ENCODE results near the gene RUVBL1. TPM values are rescaled to one million over a fixed set of nuclear protein-coding genes. Genes with fewer than 3 reads are reported as not detected.

Gene RUVBL1
- total and polyA plus RNA-seq, 4 donors: 13.3 to 23.1 (median 13.9) TPM

GRCh38 chr3:128073807-128074206 lies 49.8 kb downstream of the RUVBL1 start:
- no peaks in the 10 kb centered on the region for H3K9me3 ChIP-seq (ENCODE audit: control insufficient read depth in 4 of 4, low read length in 3 of 4)
- no peak overlapping the region for H3K9ac ChIP-seq (ENCODE audit: low read depth in 1 of 2, low read length in 2 of 2)
- TF ChIP-seq MAX (IDR thresholded peaks at IDR 0.05) (no peak), JUND (IDR thresholded peaks at IDR 0.05) (no peak), ATF3 (IDR thresholded peaks at IDR 0.05) (no peak), EGR1 (IDR thresholded peaks at IDR 0.05; ENCODE audit: low read depth in 2 of 2) (no peak), YY1 (IDR thresholded peaks at IDR 0.05) (no peak)
- no peak overlapping the region for H3K27ac ChIP-seq (ENCODE audit: low read depth in 1 of 2, low read length in 2 of 2)
- H3K36me3 ChIP-seq (ENCODE audit: control insufficient read depth in 4 of 4, insufficient read depth in 3 of 4, low read depth in 1 of 4, low read length in 3 of 4): peaks cover 13 to 29% (median 19%) of the 10 kb centered on the region in 4 donors
- WGBS: 86% methylated on average over 2 of the region's 2 CpGs
- H3K4me3 ChIP-seq (ENCODE audit: low read depth in 1 of 3, low read length in 3 of 3): no peak overlapping the region
- H3K4me1 ChIP-seq (ENCODE audit: control insufficient read depth in 4 of 4, insufficient read depth in 4 of 4, low read length in 3 of 4): peaks cover 11 to 80% (median 60%) of the 10 kb centered on the region in 4 donors
- no peaks in the 10 kb centered on the region for H3K27me3 ChIP-seq (ENCODE audit: control insufficient read depth in 4 of 4, insufficient read depth in 4 of 4, low read length in 3 of 4)
- DNase-seq (ENCODE audit: low spot score): no peak

- Histone ChIP-seq H3K9me3 (ENCODE audit: control insufficient read depth in 4 of 4, low read length in 3 of 4) (no peaks in the 10 kb centered on the region), H3K4me3 (ENCODE audit: low read depth in 1 of 3, low read length in 3 of 3) (no peak overlapping the region), H3K36me3 (ENCODE audit: control insufficient read depth in 4 of 4, insufficient read depth in 3 of 4, low read depth in 1 of 4, low read length in 3 of 4) (peaks cover 14 to 34% (median 24%) of the 10 kb centered on the region in 4 donors), H3K27me3 (ENCODE audit: control insufficient read depth in 4 of 4, insufficient read depth in 4 of 4, low read length in 3 of 4) (no peaks in the 10 kb centered on the region), H3K4me1 (ENCODE audit: control insufficient read depth in 4 of 4, insufficient read depth in 4 of 4, low read length in 3 of 4) (peaks cover 11 to 85% (median 64%) of the 10 kb centered on the region in 4 donors), H3K9ac (ENCODE audit: low read depth in 1 of 2, low read length in 2 of 2) (no peak overlapping the region), H3K27ac (ENCODE audit: low read depth in 1 of 2, low read length in 2 of 2) (no peak overlapping the region)
- DNase-seq (ENCODE audit: low spot score): no peak
- TF ChIP-seq TAF1 (conservative IDR thresholded peaks at IDR 0.05) (no peak), MAX (IDR thresholded peaks at IDR 0.05) (no peak), FOXA1 (IDR thresholded peaks at IDR 0.05) (no peak), RAD21 (IDR thresholded peaks at IDR 0.05) (no peak), RXRA (IDR thresholded peaks at IDR 0.05) (no peak), HNF4A (conservative IDR thresholded peaks at IDR 0.05) (no peak), YY1 (IDR thresholded peaks at IDR 0.05) (no peak), JUND (IDR thresholded peaks at IDR 0.05) (no peak), SP1 (IDR thresholded peaks at IDR 0.05) (no peak), GABPA (IDR thresholded peaks at IDR 0.05 in 1 of 2, conservative IDR thresholded peaks at IDR 0.05 in 1 of 2) (no peak), FOXA2 (IDR thresholded peaks at IDR 0.05) (no peak), ZBTB33 (IDR thresholded peaks at IDR 0.05) (no peak), HNF4G (IDR thresholded peaks at IDR 0.05) (no peak), EGR1 (IDR thresholded peaks at IDR 0.05; ENCODE audit: low read depth in 2 of 2) (no peak), ATF3 (IDR thresholded peaks at IDR 0.05) (no peak)
- TF ChIP-seq, protein P1, sequence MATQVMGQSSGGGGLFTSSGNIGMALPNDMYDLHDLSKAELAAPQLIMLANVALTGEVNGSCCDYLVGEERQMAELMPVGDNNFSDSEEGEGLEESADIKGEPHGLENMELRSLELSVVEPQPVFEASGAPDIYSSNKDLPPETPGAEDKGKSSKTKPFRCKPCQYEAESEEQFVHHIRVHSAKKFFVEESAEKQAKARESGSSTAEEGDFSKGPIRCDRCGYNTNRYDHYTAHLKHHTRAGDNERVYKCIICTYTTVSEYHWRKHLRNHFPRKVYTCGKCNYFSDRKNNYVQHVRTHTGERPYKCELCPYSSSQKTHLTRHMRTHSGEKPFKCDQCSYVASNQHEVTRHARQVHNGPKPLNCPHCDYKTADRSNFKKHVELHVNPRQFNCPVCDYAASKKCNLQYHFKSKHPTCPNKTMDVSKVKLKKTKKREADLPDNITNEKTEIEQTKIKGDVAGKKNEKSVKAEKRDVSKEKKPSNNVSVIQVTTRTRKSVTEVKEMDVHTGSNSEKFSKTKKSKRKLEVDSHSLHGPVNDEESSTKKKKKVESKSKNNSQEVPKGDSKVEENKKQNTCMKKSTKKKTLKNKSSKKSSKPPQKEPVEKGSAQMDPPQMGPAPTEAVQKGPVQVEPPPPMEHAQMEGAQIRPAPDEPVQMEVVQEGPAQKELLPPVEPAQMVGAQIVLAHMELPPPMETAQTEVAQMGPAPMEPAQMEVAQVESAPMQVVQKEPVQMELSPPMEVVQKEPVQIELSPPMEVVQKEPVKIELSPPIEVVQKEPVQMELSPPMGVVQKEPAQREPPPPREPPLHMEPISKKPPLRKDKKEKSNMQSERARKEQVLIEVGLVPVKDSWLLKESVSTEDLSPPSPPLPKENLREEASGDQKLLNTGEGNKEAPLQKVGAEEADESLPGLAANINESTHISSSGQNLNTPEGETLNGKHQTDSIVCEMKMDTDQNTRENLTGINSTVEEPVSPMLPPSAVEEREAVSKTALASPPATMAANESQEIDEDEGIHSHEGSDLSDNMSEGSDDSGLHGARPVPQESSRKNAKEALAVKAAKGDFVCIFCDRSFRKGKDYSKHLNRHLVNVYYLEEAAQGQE (IDR thresholded peaks at IDR 0.05): no peak
- TF ChIP-seq, protein P2, sequence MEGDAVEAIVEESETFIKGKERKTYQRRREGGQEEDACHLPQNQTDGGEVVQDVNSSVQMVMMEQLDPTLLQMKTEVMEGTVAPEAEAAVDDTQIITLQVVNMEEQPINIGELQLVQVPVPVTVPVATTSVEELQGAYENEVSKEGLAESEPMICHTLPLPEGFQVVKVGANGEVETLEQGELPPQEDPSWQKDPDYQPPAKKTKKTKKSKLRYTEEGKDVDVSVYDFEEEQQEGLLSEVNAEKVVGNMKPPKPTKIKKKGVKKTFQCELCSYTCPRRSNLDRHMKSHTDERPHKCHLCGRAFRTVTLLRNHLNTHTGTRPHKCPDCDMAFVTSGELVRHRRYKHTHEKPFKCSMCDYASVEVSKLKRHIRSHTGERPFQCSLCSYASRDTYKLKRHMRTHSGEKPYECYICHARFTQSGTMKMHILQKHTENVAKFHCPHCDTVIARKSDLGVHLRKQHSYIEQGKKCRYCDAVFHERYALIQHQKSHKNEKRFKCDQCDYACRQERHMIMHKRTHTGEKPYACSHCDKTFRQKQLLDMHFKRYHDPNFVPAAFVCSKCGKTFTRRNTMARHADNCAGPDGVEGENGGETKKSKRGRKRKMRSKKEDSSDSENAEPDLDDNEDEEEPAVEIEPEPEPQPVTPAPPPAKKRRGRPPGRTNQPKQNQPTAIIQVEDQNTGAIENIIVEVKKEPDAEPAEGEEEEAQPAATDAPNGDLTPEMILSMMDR (IDR thresholded peaks at IDR 0.05; ENCODE audit: low read depth, low read length, missing input control): no peak
- 96% methylated on average over 6 of the region's 6 CpGs for WGBS
Measured at GRCh38 chr3:128073185-128073725, 50.4 kb downstream of the RUVBL1 start.

All from liver (tissue), 9 donors.